ENCODE measurements around the gene RILPL1.
"Not testable (repeated sequence)": the region's sequence is repeated elsewhere in the genome, so short reads cannot be mapped to it uniquely, and the experiment has no call there.

Gene RILPL1, protein sequence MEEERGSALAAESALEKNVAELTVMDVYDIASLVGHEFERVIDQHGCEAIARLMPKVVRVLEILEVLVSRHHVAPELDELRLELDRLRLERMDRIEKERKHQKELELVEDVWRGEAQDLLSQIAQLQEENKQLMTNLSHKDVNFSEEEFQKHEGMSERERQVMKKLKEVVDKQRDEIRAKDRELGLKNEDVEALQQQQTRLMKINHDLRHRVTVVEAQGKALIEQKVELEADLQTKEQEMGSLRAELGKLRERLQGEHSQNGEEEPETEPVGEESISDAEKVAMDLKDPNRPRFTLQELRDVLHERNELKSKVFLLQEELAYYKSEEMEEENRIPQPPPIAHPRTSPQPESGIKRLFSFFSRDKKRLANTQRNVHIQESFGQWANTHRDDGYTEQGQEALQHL
- 10.3 reads per million, percentile 32 among the genes with 10 or more reads in this experiment for total RNA-seq

DNA sequence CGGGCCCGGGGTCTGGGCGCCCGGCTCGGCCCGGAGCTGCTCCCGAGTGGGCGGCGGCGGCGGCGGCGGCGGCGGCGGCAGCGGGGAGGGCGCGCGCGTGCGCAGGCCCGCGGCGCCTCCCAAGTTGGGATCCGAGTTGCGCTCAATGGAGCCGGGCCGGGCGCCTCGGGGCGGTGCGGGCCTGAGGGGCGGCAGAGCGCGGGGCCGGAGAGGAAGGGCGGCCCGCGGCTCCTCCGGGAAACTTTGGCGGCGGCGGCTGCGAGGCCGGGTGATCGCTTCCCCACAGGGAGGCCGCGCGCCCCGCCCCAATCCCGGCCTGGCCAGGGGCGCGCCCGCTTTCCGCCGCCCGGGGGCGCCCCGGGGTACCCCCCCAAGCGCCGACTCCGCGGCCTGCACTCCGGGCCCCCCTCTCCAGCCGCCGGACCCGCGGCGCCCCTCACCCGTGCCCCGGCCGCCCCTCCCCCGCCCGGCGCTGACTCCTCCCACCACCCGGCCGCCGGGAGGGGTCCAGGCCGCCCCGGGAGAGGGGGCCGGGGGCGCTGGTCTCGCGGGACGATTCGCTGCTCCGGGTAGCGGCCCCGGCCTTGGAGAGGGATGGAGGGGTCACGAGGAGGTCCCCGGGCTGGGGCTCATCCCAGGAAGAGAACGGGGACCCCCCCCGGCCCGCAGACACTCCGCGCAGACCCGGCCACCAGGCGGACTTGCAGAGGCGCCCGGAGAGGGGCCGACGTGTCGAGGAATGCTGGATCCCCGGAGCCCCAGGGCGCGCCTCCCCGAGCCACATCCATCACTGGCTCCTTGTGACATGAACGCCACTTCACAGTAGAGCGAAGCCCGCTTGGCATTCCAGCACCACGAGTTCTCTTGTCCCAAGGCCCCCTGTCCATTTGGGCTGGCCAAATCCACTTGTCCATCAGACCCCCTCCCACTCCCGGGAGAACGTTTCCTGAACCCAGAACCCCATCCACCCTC lies at the start of gene RILPL1:
Gene RILPL1 (minus strand): TSS at position 48 of the 972 bp plus-strand sequence. CDS start 237 bp downstream, outside the sequence.
- peak; percentile 27 for DNase-seq

DNA sequence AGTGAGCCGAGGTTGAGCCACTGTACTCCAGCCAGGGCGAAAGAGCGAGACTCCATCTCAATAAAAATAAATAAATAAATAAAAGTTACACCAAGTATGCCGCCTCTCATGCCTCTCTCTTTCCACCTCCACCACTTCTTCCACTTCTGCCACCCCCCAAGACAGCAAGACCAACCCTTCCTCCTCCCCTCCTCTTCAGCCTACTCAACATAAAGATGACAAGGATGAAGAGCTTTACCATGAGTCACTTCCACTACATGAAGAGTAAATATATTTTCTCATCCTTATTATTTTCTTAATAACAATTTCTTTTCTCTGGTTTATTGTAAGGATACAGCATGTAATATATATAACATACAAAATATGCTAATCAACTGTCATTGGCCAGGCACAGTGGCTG lies 47.3 kb upstream of the RILPL1 start:
- DNase-seq, result no peak

DNA sequence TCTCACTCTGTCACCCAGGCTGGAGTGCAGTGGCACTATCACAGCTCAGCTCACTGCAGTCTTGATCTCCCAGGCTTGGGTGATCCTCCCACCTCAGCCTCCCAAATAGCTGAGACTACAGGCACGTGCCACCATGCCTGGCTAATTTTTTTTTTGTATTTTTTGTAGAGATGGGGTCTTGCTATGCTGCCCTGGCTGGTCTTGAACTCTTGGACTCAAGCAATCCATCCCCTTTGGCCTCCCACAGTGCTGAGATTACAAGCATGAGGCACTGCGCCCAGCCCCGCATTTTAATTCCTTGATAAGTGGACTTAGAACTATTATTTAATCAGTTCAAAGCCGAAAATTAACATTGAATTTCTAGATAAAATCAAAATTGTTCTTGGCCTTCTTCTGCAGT lies 45.3 kb upstream of the RILPL1 start:
- DNase-seq, result not testable (repeated sequence)

DNA sequence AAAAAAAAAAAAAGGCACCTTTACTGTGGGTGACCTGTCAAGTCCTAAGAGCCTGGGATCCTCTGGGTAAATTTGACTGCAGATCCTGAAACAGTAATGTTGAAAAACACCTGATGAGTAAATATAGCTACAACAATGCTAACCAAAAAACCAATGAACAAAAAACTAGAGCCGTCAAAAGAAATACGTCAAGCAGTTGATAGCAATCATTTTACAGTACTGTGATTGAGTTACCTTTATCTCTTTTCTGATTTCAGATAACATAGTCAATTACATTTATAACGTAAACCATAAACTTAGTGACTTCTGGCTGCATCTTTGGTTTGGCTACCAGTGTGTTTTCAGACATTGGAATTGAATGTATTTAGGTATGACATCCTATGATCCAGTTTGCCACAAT lies 44.7 kb upstream of the RILPL1 start:
- no peak for DNase-seq

DNA sequence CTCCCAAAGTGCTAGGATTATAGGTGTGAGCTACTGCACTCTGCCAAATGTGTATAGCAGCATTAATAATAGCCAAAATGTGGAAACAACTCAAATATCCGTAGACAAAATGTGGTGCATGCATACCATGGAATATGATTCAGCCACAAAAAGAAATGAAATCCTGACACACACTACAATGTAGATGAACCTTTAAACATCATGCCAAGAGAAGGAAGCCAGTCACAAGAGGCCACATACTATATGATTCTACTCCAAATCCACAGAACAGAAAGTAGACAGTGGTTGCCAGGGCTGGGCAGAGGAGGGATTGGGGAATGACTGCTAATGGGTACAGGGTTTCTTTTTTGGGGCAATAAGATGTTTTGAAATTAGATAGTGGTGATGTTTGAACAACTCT lies 43.1 kb upstream of the RILPL1 start:
- DNase-seq, result no peak

DNA sequence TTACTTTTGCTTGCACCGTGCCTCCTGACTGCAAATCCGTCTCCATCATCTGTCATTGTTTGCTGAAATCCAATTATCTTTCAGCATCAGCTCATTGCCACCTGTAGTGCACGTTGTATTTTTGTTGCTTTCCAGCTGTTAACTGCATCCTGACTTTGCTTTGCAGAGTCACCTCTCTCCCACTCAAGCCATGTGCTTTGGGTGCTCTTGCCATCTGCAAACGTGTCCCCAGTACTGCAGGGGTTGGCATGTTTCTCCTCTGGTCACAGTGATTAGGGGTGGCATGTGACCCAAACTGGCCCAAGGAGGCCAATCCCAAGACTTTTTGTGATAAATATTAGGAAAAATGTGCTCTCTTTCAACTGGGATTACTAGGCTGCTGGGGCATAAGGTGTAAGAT lies 40.4 kb upstream of the RILPL1 start:
- no peak for DNase-seq

DNA sequence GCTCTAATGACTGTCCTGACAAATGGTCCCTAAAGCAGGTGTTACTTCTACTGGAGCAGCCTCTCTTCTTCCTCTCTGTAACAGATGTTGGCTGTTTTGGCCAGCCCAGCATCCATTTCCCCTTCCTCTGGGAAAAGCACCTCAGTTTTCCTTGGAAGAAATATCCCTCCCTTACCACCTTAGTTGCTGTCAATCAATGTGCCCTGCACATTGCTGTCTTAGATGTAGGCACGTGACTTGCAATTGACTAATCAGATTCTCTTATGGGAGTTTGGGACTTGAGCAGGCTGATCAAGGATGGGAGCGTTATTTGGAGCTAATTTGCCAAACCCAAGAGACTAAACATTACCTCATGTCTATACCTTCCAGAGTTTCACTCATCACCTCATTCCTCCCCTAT lies 38.9 kb upstream of the RILPL1 start:
- no peak for DNase-seq

DNA sequence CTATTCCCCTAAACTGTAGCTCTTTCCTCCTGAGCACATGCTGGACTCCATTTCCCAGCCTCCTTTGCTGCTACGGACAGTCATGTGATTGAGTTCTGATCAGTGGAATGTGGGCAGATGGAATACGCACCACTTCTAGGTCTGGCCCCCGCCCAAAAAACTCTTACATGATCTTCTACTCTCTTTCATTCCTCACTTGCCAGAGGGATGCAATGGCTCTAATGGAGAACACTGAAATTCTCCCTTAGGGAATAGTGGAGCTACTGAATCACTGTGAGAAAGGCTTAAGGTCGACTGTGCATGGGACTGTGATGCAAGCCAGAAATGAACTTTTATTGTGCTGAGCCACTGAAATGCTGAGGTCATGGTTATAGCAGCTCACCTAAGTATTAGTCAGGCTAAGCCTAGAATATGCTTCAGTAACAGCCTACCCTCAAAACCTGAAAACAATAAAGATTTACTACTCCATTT lies 37.9 kb upstream of the RILPL1 start:
- DNase-seq, result no peak

DNA sequence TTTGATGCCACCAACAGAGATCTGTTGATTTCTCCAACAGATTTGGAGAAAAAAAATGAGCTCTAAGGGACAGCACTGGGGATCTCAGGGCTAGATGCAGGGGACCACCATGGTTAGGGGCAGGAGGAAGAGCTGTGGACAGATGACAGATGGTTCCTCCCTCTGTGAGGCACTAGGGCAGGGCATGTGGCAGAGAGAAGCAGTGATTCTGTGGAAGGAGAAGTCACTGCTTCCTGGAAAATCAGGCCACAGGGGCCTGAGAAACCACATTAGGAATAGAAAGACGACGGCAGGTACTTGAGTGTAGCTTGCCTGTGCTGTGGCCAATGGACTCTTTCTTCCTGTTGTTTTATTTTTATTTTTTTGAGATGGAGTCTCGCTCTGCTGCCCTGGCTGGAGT lies 25.9 kb upstream of the RILPL1 start:
- DNase-seq, result no peak

DNA sequence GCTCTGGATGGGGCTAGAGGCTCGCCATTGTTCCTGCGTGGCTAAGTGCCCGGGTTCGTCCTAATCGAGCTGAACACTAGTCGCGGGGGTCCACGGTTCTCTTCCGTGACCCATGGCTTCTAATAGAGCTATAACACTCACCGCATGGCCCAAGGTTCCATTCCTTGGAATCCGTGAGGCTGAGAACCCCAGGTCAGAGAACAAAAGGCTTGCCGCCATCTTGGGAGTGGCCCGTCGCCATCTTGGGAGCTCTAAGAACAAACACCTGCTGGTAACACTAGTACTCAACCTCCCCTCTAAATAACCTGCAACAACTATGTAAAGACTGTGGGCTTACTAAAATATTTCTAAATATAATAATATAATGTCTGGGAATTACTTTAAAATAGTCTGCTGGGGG lies 25.0 kb upstream of the RILPL1 start:
- not testable (repeated sequence) for DNase-seq

DNA sequence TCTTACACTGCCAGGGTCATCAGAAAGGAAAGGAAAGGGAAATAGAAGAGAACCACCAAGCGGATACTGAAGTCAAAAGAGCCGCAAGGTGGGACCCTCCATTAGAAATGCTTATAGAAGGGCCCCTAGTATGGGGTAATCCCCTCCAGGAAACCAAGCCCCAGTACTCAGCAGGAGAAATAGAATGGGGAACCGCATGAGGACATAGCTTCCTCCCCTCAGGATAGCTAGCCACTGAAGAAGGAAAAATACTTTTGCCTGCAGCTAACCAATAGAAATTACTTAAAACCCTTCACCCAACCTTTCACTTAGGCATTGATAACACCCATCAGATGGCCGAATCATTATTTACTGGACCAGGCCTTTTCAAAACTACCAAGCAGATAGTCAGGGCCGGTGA lies 21.3 kb upstream of the RILPL1 start:
- not testable (repeated sequence) for DNase-seq

DNA sequence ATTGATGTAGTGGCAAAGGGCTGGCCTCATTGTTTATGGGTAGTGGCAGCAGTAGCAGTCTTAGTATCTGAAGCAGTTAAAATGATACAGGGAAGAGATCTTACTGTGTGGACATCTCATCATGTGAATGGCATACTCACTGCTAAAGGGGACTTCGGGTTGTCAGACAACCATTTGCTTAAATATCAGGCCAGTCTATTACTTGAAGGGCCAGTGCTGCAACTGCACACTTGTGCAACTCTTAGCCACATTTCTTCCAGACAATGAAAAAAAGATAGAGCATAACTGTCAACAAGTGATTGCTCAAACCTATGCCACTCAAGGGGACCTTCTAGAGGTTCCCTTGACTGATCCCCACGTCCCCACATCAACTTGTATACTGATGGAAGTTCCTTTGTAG lies 20.6 kb upstream of the RILPL1 start:
- DNase-seq, result not testable (repeated sequence)

DNA sequence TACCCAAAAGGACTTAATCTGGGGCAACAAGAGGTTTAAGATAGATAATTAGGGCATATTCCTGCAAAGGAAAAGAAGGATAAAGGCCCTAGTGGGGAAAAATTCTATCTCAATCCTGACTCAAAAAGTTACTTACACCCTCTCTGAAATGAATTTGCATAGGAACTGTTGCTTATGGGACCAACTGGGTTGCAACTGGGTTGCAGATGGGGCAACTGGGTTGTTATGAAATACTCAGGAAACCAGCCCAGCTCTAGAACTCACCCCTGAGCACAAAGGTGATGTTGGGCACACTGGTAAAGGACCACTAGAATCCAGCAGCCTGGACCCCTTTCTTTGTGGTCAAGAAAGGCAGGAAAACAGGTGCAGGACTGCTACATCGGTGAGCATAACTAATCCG lies 17.2 kb upstream of the RILPL1 start:
- DNase-seq, result no peak

DNA sequence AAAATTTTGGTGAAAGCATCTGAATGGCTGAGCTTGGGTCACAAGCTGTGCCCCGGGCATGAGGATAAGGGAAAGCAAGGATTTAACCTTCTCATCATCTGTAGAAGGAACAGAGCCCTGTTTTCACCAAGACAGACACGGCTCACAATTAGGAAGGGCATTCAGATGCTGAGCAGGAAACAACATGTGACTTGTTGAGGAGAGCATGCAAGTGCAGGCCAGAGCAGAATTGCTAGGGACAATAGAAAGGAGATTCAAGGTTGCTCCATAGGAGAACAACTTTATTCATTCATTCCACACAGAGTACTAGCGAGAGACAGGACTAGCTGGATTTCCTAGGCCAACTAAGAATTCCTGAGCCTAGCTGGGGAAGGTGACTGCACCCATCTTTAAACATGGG lies 14.6 kb upstream of the RILPL1 start:
- no peak for DNase-seq

DNA sequence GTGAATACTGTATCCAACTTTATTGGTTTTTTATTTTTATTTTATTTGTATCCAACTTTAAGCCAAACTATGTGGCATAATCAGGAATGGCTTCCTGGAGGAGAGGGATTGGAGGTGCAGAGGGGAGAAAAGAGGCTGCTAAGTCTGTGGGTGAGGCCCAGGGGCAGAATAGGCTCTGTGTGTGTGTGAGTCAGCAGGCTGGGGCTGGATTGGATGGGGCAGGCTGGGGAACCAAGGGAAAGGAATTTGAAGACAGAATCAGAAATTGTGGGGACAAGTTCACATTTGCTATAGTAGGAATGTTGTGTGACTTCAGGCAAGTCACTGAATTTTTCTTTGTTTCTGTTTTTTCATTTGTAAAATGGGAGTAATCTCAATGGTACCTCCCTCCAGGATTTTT lies 12.8 kb upstream of the RILPL1 start:
- DNase-seq, result no peak

DNA sequence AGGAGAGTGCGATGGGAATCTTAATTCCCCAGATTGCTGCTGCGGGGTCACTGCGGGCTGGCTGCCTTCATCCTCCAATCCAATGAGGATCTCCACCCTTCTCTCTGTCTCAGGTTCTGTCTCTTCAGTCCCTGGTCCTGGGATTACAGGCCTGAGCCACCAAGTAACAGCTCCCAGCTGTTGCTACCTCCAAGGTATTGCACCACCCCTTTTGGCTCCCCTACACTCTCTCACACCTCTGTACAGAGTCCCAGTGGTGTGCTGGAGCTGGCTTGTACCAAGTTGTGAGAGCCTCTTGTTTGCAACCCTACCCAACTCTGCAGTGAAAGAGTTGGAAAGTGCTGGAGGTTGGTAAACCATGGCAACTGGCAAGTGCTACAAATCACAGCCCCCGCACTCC lies 10.0 kb upstream of the RILPL1 start:
- DNase-seq, result no peak

DNA sequence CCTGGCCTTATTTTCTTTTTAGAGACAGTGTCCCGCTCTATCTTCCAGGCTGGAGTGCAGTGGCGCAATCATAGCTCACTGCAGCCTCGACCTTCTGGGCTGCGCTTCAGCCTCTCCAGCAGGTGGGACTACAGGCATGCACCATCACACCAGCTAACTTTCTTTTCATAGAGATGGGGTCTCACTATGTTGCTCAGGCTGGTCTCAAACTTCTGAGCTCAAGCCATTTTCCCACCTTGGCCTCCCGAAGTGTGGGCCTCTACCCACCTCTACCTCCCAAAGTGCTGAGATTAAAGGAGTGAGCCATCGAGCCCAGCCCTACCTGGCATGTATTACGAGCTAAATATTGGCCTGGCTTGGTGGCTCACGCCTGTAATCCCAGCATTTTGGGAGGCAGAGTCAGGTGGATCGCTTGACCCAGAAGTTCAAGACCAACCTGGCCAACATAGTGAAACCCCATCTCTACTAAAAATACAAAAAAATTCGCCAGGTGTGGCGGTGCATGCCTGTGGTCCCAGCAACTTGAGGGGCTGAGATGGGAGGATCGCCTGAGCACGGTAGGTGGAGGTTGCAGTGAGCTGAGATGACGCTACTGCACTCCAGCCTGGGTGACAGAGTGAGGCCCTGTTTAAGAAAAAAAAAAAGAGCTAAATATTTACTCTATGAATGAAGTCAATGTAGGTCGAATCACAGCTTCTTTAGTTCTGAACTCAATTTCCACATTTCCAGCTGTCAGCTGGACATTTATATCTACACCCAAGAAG lies 7.6 kb upstream of the RILPL1 start:
- DNase-seq, result no peak

DNA sequence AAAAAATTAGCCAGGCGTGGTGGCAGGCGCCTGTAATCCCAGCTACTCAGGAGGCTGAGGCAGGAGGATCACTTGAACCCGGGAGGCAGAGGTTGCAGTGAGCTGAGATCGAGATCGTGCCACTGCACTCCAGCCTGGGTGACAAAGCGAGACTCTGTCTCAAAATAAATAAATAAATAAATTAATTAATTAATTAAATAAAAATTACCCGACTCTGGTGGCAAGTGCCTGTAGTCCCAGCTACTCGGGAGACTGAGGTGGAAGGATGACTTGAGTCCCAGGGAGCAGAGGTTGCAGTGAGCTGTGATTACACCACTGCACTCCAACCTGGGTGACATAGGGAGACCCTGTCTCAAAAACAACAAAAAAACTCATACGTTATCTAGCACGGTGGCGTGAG lies 2.4 kb upstream of the RILPL1 start:
- DNase-seq, result not testable (repeated sequence)

DNA sequence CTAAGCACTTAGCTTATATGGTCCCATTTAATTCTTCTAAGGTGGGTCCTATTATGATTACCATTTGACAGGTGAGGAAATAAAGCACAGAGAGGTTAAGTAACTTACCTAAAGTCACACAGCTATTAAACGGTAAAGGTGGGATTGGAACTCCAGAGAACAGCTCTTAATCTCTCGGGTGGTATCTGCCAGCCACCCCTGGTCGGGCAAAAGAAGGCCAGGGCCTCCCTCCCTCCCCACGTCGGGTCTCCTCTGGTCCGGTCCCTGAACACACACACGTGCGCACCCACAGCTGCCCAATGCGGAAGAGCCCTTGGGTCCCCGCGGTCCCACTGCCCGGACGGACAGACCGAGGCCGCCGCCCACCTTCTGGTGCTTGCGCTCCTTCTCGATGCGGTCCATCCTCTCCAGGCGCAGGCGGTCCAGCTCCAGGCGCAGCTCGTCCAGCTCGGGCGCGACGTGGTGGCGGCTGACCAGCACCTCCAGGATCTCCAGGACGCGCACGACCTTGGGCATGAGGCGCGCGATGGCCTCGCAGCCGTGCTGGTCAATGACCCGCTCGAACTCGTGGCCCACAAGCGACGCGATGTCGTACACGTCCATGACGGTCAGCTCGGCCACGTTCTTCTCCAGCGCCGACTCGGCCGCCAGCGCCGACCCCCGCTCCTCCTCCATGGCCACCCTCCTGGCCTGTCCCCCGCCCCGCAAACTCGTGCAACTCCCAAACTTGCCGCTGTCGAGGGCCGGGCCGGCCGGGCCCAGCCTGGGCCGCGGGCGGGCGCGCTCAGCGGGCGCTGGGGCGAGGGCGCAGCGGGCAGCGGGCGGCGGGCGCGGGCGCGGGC lies 490 bp downstream of the RILPL1 start:
- DNase-seq, result peak; percentile 2

DNA sequence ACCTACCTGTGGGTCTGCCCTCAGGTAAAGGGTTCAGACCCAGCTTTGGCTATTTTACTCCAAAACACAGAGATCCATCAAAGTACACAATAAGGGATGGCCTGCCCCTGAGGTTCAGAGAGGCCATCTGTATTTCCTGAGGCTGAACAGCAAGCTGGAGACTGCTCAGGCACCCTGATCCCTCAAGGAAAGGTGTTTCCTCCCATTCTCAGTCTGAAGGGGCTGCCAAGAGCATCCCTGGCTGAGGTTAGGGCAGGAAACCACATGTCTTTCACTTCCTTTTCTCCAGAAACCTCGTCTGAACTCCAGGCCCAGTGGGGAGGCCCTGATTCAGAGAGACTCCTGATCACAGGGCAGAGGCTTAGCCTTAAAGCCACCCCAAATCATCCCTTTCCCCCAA lies 1.5 kb downstream of the RILPL1 start:
- no peak for DNase-seq

DNA sequence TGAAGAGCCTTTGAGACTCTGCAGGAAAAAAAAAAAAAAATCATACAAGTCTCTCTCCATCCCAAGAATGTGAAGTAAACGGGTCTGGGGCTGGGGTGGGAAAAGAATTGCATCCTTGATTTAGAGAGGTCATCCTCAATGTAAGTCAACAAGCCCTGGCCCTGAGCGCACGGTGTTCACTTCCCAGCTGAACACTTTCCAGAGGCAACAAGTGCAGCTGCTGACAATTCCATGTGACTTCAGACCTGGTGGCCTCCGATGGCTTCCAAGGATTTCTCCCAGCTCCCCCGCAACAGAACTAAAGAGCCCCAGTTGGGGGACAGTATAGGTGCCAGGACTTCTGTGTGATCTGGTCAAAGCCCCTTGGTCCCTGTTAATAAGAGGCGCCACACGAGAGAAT lies 2.4 kb downstream of the RILPL1 start:
- DNase-seq, result no peak

DNA sequence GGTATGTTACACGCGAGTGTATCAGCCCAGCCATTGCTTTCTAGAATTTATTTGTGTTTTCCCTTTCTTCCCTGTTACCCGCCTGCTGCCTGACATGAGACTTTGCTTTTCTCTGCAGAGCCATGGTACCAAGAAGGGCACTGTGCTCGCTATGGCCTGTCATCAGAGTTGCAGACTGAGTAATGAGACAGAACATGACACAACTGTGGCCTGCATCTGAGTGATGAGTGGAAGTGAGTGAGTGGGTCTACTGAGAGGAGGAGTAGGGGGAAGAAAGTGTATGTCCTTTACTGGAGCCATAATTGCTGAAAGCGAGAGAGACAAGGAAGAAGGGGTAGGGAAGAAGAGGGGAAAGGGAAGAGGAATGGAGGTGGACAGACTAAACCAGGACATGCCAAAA lies 2.9 kb downstream of the RILPL1 start:
- no peak for DNase-seq
